GM18861 (cell line): Measurements from ENCODE around the gene UBXN7.
"Not testable (repeated sequence)": the region's sequence is repeated elsewhere in the genome, so short reads cannot be mapped to it uniquely, and the experiment has no call there.

Experiments used
- ATAC-seq: cut with Tn5 transposase; IDR thresholded peaks from one replicate; pipeline ENCODE4 v1.9.1; 2021; ENCODE audit not compliant: unreplicated experiment

Gene UBXN7

DNA sequence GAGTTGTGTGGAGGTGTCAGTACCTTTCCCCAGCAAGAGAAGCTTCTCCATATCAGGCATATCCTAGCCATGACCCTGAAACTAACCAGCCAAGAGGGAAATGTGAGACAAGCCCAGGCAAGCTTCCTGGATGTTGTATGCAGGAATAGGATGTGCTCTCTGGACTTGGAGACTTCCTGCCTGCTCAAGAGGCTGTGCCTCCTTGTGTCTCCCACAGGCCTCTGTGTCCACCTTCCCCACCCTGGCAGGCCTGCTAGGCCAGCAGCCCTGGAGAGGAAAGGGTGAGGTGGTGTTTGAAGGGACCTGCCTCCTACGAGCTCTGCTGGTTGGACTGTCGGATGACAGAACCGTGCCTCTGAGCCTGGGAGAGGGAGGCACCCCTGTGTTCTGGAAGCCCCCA lies 112.1 kb downstream of the UBXN7 start:
- no peak for ATAC-seq

DNA sequence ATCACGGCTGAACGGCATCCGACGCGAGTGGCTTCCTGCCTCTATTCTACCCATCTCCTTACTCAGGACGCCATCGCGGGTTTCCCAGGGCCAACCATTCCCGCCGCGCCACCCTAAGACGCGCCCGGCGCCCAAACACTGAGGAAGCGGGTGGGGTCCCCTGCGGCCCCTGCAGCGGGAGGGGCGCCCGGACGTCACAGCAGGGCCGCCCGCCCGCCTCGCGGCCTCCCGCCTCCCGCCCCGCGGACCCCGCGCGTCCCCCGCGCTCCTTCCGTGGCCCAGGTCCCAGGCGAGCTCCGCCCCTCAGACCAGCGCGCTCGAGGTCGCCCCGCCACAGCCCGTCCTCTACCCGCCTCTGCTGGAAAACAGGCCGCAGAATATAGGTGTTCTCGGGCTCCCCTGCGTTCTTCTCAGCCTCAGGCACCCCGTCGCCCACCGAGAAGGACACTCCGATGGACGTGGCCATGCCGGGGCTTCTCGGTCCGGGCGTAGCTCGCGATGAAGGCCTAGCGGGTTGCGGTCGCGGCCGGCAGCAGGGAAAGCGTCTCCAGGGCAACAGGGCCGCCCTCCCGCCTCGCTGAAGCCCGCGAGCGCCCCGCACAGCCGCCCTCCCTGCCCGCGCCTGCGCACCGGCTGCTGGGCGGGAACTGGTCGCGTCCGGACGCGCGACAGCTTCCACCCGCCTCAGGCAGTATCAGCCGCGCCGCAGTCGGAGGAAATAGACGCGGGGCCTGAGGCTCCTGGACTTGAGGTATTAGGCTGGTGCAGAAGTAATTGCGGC lies 114.3 kb downstream of the UBXN7 start, which contains the start of gene DYNLT2B:
Gene DYNLT2B (minus strand): TSS at position 554 of the 781 bp plus-strand sequence. CDS start 88 bp downstream, at position 466.
- ATAC-seq: peak; percentile 75

DNA sequence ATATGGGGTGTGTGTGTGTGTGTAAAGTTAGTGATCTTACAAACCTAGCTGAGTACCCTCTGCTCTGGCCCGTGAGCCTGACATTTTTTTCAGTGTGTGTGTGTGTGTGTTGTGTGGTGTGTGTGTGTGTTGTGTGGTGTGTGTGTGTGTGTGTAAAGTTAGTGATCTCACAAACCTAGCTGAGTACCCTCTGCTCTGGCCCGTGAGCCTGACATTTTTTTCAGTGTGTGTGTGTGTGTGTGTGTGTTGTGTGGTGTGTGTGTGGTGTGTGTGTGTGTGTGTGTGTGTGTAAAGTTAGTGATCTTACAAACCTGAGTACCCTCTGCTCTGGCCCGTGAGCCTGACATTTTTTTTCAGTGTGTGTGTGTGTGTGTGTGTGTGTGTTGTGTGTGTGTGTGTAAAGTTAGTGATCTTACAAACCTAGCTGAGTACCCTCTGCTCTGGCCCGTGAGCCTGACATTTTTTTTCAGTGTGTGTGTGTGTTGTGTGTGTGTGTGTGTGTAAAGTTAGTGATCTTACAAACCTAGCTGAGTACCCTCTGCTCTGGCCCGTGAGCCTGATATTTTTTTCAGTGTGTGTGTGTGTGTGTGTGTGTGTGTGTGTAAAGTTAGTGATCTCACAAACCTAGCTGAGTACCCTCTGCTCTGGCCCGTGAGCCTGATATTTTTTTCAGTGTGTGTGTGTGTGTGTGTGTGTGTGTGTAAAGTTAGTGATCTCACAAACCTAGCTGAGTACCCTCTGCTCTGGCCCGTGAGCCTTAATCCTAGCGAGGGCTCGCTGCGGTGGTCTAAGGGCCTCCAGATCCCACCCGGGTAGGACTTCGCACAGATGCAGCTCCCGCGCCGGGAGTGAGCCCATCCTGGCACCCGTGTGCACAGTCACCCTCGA lies 115.2 kb downstream of the UBXN7 start:
- ATAC-seq: not testable (repeated sequence)

DNA sequence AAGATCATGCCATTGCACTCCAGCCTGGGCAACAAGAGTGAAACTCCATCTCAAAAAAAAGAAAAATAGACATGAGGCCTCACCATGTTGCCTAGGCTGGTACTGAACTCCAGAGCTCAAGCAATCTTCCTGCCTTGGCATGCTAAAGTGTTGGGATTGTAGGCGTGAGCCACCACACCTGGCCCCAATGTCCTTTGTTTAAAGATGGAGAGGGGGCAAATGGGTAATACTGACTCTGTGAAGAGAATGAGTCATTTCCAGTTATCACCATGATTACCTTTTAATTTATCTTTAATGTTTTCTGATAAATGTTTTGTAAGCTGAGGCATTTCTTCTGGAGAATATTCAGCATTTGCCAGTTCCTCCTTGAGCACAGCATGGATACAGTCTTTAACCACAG lies 116.4 kb downstream of the UBXN7 start:
- no peak for ATAC-seq

DNA sequence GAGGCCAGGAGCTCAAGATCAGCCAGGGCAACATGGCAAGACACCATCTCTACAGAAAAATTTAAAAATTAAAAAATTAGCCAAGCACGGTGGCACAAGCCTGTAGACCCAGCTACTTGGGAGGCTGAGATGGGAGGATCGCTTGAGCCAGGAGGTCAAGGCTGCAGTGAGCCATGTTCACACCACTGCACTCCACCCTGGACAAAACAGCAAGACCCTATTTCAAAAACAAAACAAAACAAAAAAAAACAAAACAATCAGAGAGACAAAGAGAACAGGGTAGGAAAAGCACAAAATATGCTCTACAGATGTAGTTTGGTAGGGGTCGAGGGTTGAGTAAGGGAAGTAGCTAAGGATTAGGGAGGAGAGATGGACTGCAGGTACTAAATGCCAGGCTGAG lies 117.6 kb downstream of the UBXN7 start:
- ATAC-seq: no peak

DNA sequence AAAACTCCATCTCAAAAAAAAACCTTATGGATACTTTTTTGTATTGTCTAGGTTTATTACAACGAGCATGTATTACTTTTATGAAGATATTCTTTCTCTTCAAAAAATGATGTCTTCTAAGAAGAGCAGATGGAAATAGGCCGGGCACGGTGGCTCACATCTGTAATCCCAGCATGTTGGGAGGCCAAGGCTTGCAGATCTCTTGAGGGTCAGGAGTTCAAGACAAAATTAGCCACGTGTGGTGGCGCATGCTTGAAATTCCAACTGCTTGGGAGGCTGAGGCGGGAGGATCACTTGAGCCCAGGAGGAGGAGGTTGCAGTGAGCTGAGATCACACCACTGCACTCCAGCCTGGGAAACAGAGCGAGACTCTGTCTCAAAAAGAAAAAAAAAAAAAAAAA lies 118.1 kb downstream of the UBXN7 start:
- not testable (repeated sequence) for ATAC-seq

DNA sequence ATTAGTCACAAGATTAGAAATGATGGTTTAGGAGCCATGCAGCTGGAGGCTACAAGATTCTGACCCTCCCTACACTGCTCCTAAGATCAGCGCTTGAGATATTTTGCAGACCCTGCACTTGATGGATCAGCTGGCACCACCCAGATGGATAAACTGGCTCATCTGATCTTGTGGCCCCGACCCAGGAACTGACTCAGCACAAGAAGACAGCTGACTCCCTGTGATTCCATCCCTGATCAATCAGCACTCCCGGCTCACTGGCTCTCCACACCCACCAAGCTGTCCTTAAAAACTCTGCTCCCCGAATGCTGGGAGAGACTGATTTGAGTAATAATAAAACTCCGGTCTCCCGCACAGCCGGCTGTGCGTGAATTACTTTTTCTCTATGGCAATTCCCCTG lies 129.3 kb downstream of the UBXN7 start:
- not testable (repeated sequence) for ATAC-seq

DNA sequence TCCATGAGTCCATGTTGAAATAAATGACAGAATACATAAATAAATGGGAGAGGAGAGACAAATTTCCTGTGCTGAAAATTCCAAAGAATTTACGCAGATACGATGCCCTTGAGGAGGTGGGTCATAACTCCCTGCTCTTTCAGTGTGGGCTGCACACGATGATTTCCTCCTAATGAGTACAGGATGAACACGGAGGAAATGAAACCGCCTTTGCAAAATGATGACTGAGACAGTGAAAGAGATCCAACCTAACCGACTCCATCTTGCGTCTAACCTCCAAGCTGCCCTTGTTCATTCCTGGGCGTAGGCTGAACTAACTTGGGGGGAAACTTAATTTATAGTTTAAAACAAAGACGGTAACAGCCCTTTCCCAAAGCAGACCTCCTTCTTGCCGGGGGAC lies 129.7 kb downstream of the UBXN7 start:
- ATAC-seq: not testable (repeated sequence)

DNA sequence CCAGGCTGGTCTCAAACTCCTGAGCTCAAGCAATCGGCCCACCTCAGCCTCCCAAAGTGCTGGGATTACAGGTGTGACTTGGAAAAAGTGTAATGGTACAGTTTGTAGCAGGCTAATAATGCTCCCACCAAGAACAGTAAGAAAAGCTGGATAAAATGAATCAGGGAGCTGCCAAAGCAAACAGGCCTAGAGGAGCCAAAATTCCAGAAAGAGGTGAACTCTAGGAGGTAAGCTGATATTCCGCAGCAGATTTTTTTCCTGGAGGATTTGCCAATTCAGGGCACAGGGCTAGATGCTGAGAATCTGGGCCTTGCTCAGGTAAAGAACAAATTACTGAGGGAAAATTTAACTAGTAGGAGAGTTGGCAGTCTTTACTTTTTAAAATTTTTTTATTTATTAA lies 133.7 kb downstream of the UBXN7 start:
- no peak for ATAC-seq
